ENCODE measurements around the gene TEAD1. TPM values are rescaled to one million over a fixed set of nuclear protein-coding genes. Genes with fewer than 3 reads are reported as not detected.

The TEAD1 gene
- total RNA-seq, 1 donor from 2014 or later = 17.6 TPM

DNA sequence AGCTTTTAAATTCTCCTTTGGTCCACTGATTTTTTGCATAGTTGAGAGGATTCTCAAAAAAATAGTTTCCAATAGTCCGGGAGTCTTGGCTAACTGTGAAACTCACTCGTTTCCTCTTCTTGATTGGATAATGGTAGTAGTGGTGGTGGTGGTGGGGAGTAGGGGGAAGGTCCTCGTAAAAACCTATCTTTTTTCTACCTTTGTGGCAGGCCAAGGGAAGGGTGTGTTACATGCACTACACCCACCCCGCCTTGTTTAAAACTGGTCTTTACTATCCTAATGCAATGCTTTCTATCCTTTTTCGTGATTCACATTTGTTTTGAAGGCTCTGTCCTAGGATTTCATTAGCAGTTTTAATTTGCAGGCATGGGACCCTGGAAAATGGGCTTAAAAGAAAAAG lies 4.8 kb downstream of the TEAD1 start:
- Histone ChIP-seq H3K27me3 (ENCODE audit: control insufficient read depth, insufficient read depth, low read length) (no peaks in the 10 kb centered on the region), H3K4me3 (ENCODE audit: low read depth, low read length) (no peak overlapping the region), H3K36me3 (ENCODE audit: control insufficient read depth, insufficient read depth, low read length) (no peaks in the 10 kb centered on the region)
- DNase-seq (ENCODE audit: low read depth) = no peak
- TF ChIP-seq, protein P1, sequence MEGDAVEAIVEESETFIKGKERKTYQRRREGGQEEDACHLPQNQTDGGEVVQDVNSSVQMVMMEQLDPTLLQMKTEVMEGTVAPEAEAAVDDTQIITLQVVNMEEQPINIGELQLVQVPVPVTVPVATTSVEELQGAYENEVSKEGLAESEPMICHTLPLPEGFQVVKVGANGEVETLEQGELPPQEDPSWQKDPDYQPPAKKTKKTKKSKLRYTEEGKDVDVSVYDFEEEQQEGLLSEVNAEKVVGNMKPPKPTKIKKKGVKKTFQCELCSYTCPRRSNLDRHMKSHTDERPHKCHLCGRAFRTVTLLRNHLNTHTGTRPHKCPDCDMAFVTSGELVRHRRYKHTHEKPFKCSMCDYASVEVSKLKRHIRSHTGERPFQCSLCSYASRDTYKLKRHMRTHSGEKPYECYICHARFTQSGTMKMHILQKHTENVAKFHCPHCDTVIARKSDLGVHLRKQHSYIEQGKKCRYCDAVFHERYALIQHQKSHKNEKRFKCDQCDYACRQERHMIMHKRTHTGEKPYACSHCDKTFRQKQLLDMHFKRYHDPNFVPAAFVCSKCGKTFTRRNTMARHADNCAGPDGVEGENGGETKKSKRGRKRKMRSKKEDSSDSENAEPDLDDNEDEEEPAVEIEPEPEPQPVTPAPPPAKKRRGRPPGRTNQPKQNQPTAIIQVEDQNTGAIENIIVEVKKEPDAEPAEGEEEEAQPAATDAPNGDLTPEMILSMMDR (IDR thresholded peaks at IDR 0.05; ENCODE audit: insufficient read depth, low read length, severe bottlenecking) = no peak
- no peak for FAIRE-seq

DNA sequence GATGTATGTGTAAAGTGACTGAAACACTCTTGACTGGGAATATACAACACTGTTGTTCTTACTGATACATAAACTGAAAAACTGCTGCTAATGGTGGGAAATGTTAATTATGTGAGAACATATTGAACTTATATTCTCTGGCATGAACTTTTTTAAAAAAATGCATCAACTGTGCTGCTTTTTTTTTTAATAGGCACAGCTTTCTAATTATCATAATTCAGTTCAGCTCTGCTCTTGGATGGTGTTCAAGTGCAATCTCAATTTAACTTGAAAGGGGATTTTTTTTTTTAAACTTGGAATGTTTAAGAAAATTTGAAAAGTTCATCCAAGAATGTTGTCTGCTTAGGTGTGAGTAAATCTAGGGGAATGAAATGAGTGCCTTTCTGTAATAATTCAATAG lies 5.2 kb downstream of the TEAD1 start:
- Histone ChIP-seq H3K4me3 (ENCODE audit: low read depth, low read length) (no peak overlapping the region), H3K36me3 (ENCODE audit: control insufficient read depth, insufficient read depth, low read length) (no peaks in the 10 kb centered on the region), H3K27me3 (ENCODE audit: control insufficient read depth, insufficient read depth, low read length) (no peaks in the 10 kb centered on the region)
- TF ChIP-seq, protein P1 (IDR thresholded peaks at IDR 0.05; ENCODE audit: insufficient read depth, low read length, severe bottlenecking) = no peak
- no peak for FAIRE-seq
- DNase-seq (ENCODE audit: low read depth) = no peak

DNA sequence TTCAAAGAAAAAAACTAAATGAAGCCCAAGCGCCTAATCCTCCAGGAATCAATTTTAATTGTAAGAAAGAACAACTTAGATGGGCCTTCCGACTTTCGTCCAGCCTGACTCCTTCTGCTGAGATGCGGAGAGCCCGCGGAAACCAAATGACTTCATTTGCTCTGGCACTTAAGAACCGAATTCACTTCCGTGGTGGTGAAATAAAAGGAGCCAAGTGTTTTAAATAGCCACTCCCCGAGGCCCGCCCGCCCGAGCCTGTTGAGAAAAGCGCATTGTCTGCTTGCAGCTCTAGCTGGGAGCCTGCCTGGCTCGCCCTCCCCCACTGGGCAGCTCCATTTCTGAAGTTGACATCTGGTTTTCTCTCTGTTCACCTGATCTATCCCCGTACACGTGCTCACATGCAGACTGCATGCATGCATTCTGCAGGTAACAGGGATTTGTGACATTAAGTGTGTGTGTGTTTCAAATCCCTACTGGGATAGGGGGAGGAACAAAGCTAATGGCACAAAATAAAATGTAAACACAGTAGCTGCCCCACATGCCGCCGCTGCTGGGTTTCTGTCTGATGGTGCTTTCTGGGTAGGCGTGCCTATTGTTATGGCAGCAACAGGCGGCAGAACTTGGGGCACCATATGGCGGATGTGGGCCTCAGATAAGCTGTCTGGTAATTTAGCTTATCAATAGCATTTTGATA lies 6.2 kb downstream of the TEAD1 start:
- Histone ChIP-seq H3K36me3 (ENCODE audit: control insufficient read depth, insufficient read depth, low read length) (no peaks in the 10 kb centered on the region), H3K27me3 (ENCODE audit: control insufficient read depth, insufficient read depth, low read length) (no peaks in the 10 kb centered on the region), H3K4me3 (ENCODE audit: low read depth, low read length) (no peak overlapping the region)
- FAIRE-seq (no peak), DNase-seq (ENCODE audit: low read depth) (peak; percentile 83)
- TF ChIP-seq, protein P1 (IDR thresholded peaks at IDR 0.05; ENCODE audit: insufficient read depth, low read length, severe bottlenecking) = no peak

DNA sequence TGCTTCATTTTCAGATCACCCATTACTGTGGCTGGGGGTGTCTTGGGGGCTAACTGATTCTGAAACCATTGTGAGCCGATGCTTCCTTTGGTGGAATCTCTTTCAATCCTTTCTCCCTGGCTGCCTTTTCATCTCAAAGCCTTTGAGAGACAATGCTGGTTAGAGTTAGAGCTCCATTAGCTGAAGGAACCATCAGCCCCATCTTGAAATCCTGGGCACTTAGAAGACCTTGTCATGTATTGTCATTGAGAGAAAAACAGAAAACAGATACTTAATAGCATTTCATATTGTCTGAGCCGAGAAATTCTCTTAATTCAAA lies 6.7 kb downstream of the TEAD1 start:
- TF ChIP-seq, protein P1 (IDR thresholded peaks at IDR 0.05; ENCODE audit: insufficient read depth, low read length, severe bottlenecking) = no peak
- no peak for DNase-seq (ENCODE audit: low read depth)
- no peak for FAIRE-seq
- no peaks in the 10 kb centered on the region for H3K36me3 ChIP-seq (ENCODE audit: control insufficient read depth, insufficient read depth, low read length)
- H3K27me3 ChIP-seq (ENCODE audit: control insufficient read depth, insufficient read depth, low read length) = no peaks in the 10 kb centered on the region
- no peak overlapping the region for H3K4me3 ChIP-seq (ENCODE audit: low read depth, low read length)

DNA sequence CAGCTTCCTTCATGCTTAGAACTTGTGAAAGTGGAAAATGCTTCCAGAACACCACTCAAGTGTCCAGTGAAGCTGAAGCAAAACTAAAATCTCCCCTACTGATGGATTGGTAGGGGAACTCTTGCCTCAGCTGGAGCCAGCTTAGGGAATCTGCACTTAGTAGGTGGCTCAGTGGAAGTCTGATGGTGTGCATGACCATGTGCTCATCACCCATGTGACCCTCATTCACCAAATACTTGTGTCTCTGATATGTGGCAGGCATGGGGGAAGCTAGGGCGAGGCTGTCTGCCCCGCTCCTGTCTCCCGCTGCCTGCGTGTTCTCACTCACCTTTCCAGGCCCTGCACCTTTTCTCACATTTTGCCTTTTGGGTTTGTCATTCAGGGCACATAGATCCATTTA lies 7.2 kb downstream of the TEAD1 start:
- Histone ChIP-seq H3K36me3 (ENCODE audit: control insufficient read depth, insufficient read depth, low read length) (no peaks in the 10 kb centered on the region), H3K27me3 (ENCODE audit: control insufficient read depth, insufficient read depth, low read length) (no peaks in the 10 kb centered on the region), H3K4me3 (ENCODE audit: low read depth, low read length) (no peak overlapping the region)
- TF ChIP-seq, protein P1 (IDR thresholded peaks at IDR 0.05; ENCODE audit: insufficient read depth, low read length, severe bottlenecking) = no peak
- FAIRE-seq (no peak), DNase-seq (ENCODE audit: low read depth) (no peak)

DNA sequence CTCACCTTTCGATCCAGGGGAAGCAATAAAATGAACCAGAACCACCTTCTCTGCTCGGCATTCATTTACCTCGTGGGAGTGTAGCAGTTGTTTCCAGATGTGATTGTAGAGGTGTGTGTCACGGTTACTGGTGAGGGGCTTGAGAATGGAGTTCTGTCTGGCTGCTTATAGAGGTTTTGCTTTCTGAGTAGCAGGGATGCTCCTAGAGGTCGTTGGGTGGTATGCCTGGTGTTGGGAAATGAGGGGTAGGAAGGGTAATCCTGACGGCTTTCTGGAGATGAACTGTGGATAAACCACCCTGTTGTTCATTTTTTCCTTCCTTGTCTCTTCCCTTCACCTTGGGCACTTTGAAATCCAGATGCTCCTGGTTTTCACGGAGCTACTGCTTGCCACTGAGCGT lies 8.1 kb downstream of the TEAD1 start:
- DNase-seq (ENCODE audit: low read depth) (no peak), FAIRE-seq (no peak)
- TF ChIP-seq, protein P1 (IDR thresholded peaks at IDR 0.05; ENCODE audit: insufficient read depth, low read length, severe bottlenecking) = no peak
- Histone ChIP-seq H3K4me3 (ENCODE audit: low read depth, low read length) (no peak overlapping the region), H3K27me3 (ENCODE audit: control insufficient read depth, insufficient read depth, low read length) (no peaks in the 10 kb centered on the region), H3K36me3 (ENCODE audit: control insufficient read depth, insufficient read depth, low read length) (no peaks in the 10 kb centered on the region)

All from bronchial epithelial cell (primary cell).